Upper lobe of left lung (tissue), 4 donors: ENCODE measurements around the gene STMN1.

ENCODE experiments used
- CTCF ChIP-seq, 6 experiments: fragments of 450-650 bp in 4 of 6; fragments of 200-600 bp in 2 of 6; sonication (generic) in 2 of 6; IDR thresholded peaks; one replicate each; pipeline ENCODE4 v1.5.1; 2016 to 2019; ENCODE audit warnings: antibody characterized with exemption in 6 of 6
- EP300 ChIP-seq, 4 donors: sonication (generic); formaldehyde crosslinking; IDR thresholded peaks; one replicate each; pipeline ENCODE4 v1.5.1; 2017; ENCODE audit warnings: antibody characterized with exemption in 4 of 4, control low read depth in 2 of 4
- POLR2A ChIP-seq, 4 donors: fragments of 450-650 bp; IDR thresholded peaks; one replicate each; pipeline ENCODE4 v1.5.1; 2016 to 2017; ENCODE audit warnings: antibody characterized with exemption in 4 of 4, mild to moderate bottlenecking in 2 of 4
- POLR2AphosphoS5 ChIP-seq, 2 donors: sonication (generic); formaldehyde crosslinking; IDR thresholded peaks; one replicate each; pipeline ENCODE4 v1.5.1; 2017; ENCODE audit warnings: antibody characterized with exemption in 2 of 2

- TF ChIP-seq CTCF (IDR thresholded peaks at IDR 0.05): no peak
- TF ChIP-seq POLR2AphosphoS5 (IDR thresholded peaks at IDR 0.05): no peak
- no peak for TF ChIP-seq POLR2A (IDR thresholded peaks at IDR 0.05)
- no peak for TF ChIP-seq EP300 (IDR thresholded peaks at IDR 0.05)
These were observed 2.8 kb upstream of the STMN1 start for GRCh38 chr1:25909040-25909439.
